Neuronal stem cell (in vitro differentiated cells): ENCODE measurements around the gene C4orf50. TPM values are rescaled to one million over a fixed set of nuclear protein-coding genes. Genes with fewer than 3 reads are reported as not detected.

Experiments
- DNase-seq: peaks from one replicate; pipeline ENCODE4 v3.0.0-alpha.2; 2013; ENCODE audit warnings: low spot score
- H2AFZ ChIP-seq: one replicate; pipeline ENCODE4 v1.6.1; 2013; ENCODE audit warnings: mild to moderate bottlenecking, low read length, inconsistent platforms
- H2AK5ac ChIP-seq: 2 replicates; pipeline ENCODE4 v1.6.1; 2013; ENCODE audit warnings: low read depth, mild to moderate bottlenecking, inconsistent platforms, low read length, moderate library complexity, mixed read lengths
- H2BK120ac ChIP-seq: 2 replicates; pipeline ENCODE4 v1.6.1; 2013; ENCODE audit warnings: low read depth, mild to moderate bottlenecking, inconsistent platforms, low read length, moderate library complexity, mixed read lengths
- H2BK12ac ChIP-seq: one replicate; pipeline ENCODE4 v1.6.1; 2013; ENCODE audit warnings: low read length, inconsistent platforms
- H2BK15ac ChIP-seq: 2 replicates; pipeline ENCODE4 v1.6.1; 2013; ENCODE audit warnings: mild to moderate bottlenecking, low read length, inconsistent platforms, mixed read lengths
- H2BK5ac ChIP-seq: one replicate; pipeline ENCODE4 v1.6.1; 2013; ENCODE audit warnings: inconsistent platforms, mild to moderate bottlenecking, low read length, moderate library complexity
- H3K14ac ChIP-seq: one replicate; pipeline ENCODE4 v1.6.1; 2013; ENCODE audit warnings: low read length, inconsistent platforms
- H3K18ac ChIP-seq: 2 replicates; pipeline ENCODE4 v1.6.1; 2013; ENCODE audit warnings: low read length, inconsistent platforms
- H3K23ac ChIP-seq: 2 replicates; pipeline ENCODE4 v1.6.1; 2013; ENCODE audit warnings: low read depth, mild to moderate bottlenecking, mixed read lengths, low read length, inconsistent platforms; ENCODE audit not compliant: poor library complexity
- H3K27ac ChIP-seq: replicated peaks from 3 replicates; pipeline ENCODE4 v1.5.1; 2013; ENCODE audit warnings: low read length, inconsistent platforms
- H3K27me3 ChIP-seq, 3 experiments: 2 replicates each; pipeline ENCODE4 v1.6.1; 2013; ENCODE audit warnings: low read length in 3 of 3, mild to moderate bottlenecking in 2 of 3, inconsistent platforms in 1 of 3, low read depth in 1 of 3, mixed read lengths in 1 of 3, moderate library complexity in 1 of 3; ENCODE audit not compliant: control insufficient read depth in 3 of 3, insufficient read depth in 3 of 3
- H3K36me3 ChIP-seq, 2 donors: replicated peaks in 1 of 2; 2 replicates each; pipeline ENCODE4 v1.6.1; 2013; ENCODE audit warnings: low read length in 2 of 2; ENCODE audit not compliant: control insufficient read depth in 2 of 2, insufficient read depth in 2 of 2
- H3K4ac ChIP-seq: 2 replicates; pipeline ENCODE4 v1.6.1; 2013; ENCODE audit warnings: inconsistent platforms, mild to moderate bottlenecking, low read length, moderate library complexity
- H3K4me1 ChIP-seq, 2 donors: 1 replicate in 1 of 2; 2 replicates in 1 of 2; pipeline ENCODE4 v1.6.1; 2013; ENCODE audit warnings: low read length in 2 of 2, low read depth in 1 of 2; ENCODE audit not compliant: control insufficient read depth in 2 of 2, insufficient read depth in 1 of 2
- H3K4me2 ChIP-seq: one replicate; pipeline ENCODE4 v1.6.1; 2013; ENCODE audit warnings: mild to moderate bottlenecking, low read length, inconsistent platforms; ENCODE audit not compliant: insufficient read depth, poor library complexity, severe bottlenecking
- H3K4me3 ChIP-seq, 2 donors: 2 replicates each; pipeline ENCODE4 v1.5.1; 2013; ENCODE audit warnings: low read length in 2 of 2, mild to moderate bottlenecking in 2 of 2, inconsistent platforms in 1 of 2, moderate library complexity in 1 of 2
- H3K79me1 ChIP-seq: one replicate; pipeline ENCODE4 v1.6.1; 2013; ENCODE audit warnings: low read depth, mild to moderate bottlenecking, inconsistent platforms, low read length, moderate library complexity
- H3K9ac ChIP-seq: one replicate; pipeline ENCODE4 v1.6.1; 2013; ENCODE audit warnings: mild to moderate bottlenecking, low read depth, low read length, inconsistent platforms; ENCODE audit not compliant: poor library complexity
- H3K9me3 ChIP-seq, 2 donors: replicated peaks in 1 of 2; 2 replicates each; pipeline versions ENCODE3 to v1.6.1; 2013; ENCODE audit warnings: low read length in 2 of 2, mild to moderate bottlenecking in 2 of 2, inconsistent platforms in 1 of 2, low read depth in 1 of 2, mixed read lengths in 1 of 2, moderate library complexity in 1 of 2; ENCODE audit not compliant: control insufficient read depth in 2 of 2, insufficient read depth in 1 of 2
- H4K8ac ChIP-seq: one replicate; pipeline ENCODE4 v1.6.1; 2013; ENCODE audit warnings: low read depth, mild to moderate bottlenecking, inconsistent platforms, low read length, moderate library complexity
- H4K91ac ChIP-seq: one replicate; pipeline ENCODE4 v1.6.1; 2013; ENCODE audit warnings: low read length, low read depth, mild to moderate bottlenecking, inconsistent platforms; ENCODE audit not compliant: poor library complexity
- WGBS, 2 donors: extraction: QIAGEN DNeasy Blood & Tissue Kit; methylation state at CpG; one replicate each; pipeline ENCODE4 v1.1.7; 2013; ENCODE audit warnings: missing lambda C conversion rate in 2 of 2, mixed read lengths in 1 of 2; ENCODE audit not compliant: insufficient read length in 2 of 2, insufficient replicate concordance in 1 of 2; ENCODE audit errors: extremely low coverage in 2 of 2; 5-methylcytosine and 5-hydroxymethylcytosine counted together
- small RNA-seq: library from polyadenylated mRNA; stranded (forward); fragments of <200 nt; extraction: miRNeasy Mini kit (QIAGEN cat#:217004); gene quantifications from one replicate; pipeline ENCODE3, GENCODE V24; 2013; ENCODE audit not compliant: insufficient read depth

Gene C4orf50

GRCh38 chr4:5852523-5853202 lies 165.6 kb downstream of the C4orf50 start:
- Histone ChIP-seq H3K18ac (no peak overlapping the region), H3K79me1 (peaks cover 13% of the 10 kb centered on the region), H3K4me3 (no peak overlapping the region), H2BK12ac (no peak overlapping the region), H2BK15ac (no peak overlapping the region), H3K9ac (no peak overlapping the region), H3K23ac (no peak overlapping the region), H3K14ac (no peak overlapping the region), H2AK5ac (no peak overlapping the region), H2AFZ (no peak overlapping the region), H3K27ac (no peak overlapping the region), H3K4ac (no peak overlapping the region), H3K27me3 (no peaks in the 10 kb centered on the region), H3K4me2 (no peak overlapping the region), H4K91ac (no peak overlapping the region), H3K36me3 (peaks cover 68 to 99% of the 10 kb centered on the region in 2 donors), H2BK120ac (no peak overlapping the region), H3K9me3 (peaks cover 0 to 2% of the 10 kb centered on the region in 2 donors), H4K8ac (no peak overlapping the region), H3K4me1 (peaks cover 0 to 3% of the 10 kb centered on the region in 2 donors), H2BK5ac (no peak overlapping the region)
- no peak for DNase-seq
- WGBS, 2 donors, result no CpG with 5 or more reads among the region's 9 CpGs

- H3K27me3 ChIP-seq, result no peaks in the 10 kb centered on the region
- DNase-seq, result no peak
- H2BK5ac ChIP-seq, result no peak overlapping the region
- no peak overlapping the region for H3K14ac ChIP-seq
- H3K79me1 ChIP-seq, result peaks cover 8% of the 10 kb centered on the region
- no peak overlapping the region for H2BK120ac ChIP-seq
- no CpG with 5 or more reads among the region's 4 CpGs for WGBS, 2 donors
- no peak overlapping the region for H3K23ac ChIP-seq
- H2AFZ ChIP-seq, result no peak overlapping the region
- no peak overlapping the region for H3K4me2 ChIP-seq
- H3K36me3 ChIP-seq, result peaks cover 71 to 99% of the 10 kb centered on the region in 2 donors
- no peak overlapping the region for H2BK12ac ChIP-seq
- H3K27ac ChIP-seq, result no peak overlapping the region
- H4K8ac ChIP-seq, result no peak overlapping the region
- H4K91ac ChIP-seq, result no peak overlapping the region
- no peaks in the 10 kb centered on the region for H3K9me3 ChIP-seq
- H3K4ac ChIP-seq, result no peak overlapping the region
- H2BK15ac ChIP-seq, result no peak overlapping the region
- H3K9ac ChIP-seq, result no peak overlapping the region
- no peak overlapping the region for H2AK5ac ChIP-seq
- no peak overlapping the region for H3K4me3 ChIP-seq
- peaks cover 0 to 1% of the 10 kb centered on the region in 2 donors for H3K4me1 ChIP-seq
- H3K18ac ChIP-seq, result no peak overlapping the region
These were observed 166.5 kb downstream of the C4orf50 start for GRCh38 chr4:5851637-5852301.

Small RNA genes lying within 50 kb of the gene (small RNA-seq; reads per million reads assigned to genes)
- not detected for gene MIR378D1
